Activated CD8-positive, alpha-beta memory T cell treated with anti-CD3 and anti-CD28 coated beads for 48 hours (primary cell): ENCODE measurements around the gene INPP5E.

Source experiments
- DNase-seq, 3 experiments: peaks; one replicate each; pipeline ENCODE4 v3.0.0-alpha.2; 2020; ENCODE audit warnings: low read depth in 2 of 3, low spot score in 2 of 3

Gene INPP5E

GRCh38 chr9:136405481-136405880 is 34.2 kb downstream of the INPP5E start:
- no peak for DNase-seq

DNA sequence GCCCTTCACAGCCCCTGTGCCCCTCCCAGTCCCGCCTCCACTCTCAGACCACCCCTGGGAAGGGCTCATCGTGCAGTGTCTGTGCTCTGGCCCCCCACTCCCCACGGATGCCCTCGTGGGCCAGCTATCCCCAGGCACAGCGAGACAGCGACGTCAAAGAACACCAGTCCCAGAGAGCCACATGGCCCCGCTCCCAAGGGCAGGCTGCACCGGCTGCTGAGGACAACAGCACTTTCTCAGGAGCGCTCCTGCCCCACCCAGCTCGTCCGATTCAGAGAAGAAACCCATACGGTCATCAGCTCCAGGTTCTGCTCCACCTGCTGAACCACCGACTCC is 34.9 kb downstream of the INPP5E start:
- no peak for DNase-seq

DNA sequence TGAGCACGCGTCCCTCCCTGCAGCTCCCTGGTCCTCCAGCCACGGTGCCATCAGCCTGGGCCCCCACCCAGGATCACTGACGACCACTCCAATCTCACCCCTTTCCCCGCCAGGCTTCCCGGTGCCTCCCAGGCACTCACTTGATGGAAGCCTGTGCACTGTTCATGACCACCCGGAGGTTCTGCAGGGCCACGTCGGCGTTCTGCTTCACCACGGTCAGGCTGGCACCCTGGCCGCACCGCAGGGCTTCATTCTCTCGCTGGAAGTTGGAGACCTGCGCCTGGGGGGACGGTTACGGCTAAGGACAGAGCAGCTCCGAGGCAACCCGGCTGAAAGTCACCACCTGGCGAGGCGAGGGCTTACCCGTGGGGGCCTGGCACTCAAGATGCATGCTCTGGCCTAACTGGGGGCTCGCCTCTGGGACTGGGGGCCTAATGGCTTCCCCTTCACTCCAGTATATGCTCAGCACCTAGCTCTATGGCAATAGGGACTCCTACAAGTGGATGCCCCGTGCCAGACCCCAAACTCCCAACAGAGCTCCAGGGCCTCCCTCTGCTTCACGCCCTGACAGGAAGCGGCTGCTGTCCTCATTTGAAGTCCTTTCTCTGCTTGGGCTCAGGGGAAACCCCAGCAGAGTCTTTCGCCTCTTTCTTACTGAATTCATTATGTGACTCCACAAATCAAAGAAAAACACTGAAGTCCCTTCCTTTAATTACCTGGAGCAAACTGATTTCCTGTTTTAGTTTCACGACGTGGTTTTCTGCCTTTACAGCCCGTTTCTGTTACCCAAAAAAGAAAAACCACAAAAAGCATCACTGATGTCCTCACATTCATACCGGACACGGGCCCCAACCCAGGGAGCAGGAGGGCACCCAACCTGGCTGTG is 35.5 kb downstream of the INPP5E start:
- peak in 1 of 3 experiments; percentile 12 for DNase-seq

DNA sequence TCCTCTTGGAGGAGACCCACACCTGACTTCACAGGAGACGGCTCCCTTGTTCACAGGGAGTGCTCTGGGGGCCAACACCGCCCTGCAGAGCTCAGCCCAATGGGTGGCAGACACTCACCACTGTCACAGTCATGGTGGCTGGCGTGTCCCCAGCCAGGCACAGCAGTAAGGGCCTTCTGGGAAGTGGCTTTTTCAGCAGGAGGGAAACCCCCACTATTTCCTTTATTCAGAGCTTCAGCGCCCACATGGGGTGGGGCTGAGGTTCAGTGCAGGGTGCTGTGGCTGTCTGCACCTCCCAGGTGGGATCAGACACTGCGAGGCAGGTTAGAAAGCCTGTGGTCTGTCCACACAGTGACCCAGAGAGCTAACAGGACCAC is 36.1 kb downstream of the INPP5E start:
- peak; percentile 38 to 62 (median 46) for DNase-seq

DNA sequence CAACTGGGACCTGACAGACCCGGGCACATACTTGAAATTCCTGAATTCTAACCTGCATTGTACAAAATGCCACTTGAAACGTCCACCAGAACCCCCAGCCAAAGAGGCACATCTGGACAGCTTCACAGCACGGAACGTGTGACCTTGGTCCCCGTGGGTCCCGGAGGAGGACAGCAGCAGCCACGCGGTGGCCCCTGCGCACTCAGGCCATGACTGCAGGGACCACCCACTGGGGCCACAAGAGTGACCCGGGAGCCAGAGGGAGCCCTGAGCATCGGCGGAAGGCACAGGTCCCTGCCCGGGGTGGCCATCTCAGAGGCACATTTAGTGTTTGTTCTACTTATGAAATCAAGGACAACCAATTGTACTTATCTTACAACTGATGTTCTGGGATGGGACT is 37.6 kb downstream of the INPP5E start:
- no peak for DNase-seq

DNA sequence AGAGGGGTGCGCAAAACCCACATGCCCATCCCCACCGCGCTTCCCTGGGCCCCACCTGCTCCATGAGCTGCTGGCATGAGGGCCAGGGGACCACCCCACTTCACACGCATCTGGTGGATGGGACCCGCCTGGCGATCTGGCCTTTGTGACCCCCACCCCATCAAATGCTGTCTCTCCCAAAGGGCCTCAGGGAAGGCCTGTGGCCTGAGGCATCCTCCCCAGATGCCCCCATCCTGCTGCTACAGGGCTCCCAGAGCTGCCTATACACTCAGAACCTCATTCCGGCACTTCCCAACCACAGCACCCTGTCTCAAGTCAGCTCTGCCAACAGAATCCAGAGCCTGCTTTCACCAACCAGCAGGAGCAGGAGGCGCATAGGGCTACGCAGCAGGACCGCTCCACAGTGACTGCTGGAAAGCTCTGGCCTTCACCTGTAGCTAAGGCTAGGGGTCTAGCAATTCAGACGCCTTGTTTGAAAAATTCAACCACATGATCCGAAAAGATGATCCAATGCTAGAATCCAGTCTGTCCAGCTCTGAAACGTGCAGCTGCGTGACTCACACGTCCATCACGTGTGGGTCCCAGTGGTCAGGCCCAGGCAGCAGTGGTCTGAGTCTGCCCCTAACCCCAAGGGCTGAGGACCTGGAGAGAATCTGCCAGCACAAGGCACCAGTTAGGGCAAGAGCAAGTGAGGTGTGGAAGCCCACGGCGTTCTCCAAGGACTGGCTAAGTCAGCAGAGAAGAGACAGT is 38.3 kb downstream of the INPP5E start:
- no peak for DNase-seq

- DNase-seq: peak; percentile 67 to 74 (median 74)
These were observed 39.4 kb downstream of the INPP5E start, which contains the start of gene SNAPC4 for GRCh38 chr9:136400038-136400834. Gene SNAPC4 (minus strand): TSS chr9:136400170. CDS start chr9:136398428, 1,742 bp downstream.

GRCh38 chr9:136399176-136400037 is 40.2 kb downstream of the INPP5E start:
- DNase-seq: no peak

DNA sequence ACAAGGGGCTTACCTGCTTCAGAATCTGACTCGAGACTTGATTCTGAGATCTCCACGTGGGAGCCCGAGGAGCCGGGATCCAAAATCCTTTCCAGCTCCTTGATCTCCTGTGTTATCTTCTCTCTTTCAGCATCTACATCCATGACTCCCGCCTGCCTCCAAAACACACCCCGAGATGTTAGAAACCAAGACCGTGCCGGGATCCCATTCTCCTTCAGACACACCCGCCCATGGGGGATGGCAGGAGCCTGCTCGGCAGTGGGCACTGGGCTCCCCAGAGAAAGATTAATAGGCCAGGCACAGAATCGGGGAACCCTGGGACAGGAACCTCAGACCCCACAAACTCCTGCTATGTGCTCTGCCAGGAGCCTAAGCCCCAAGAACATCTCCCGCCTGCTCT is 41.4 kb downstream of the INPP5E start:
- no peak for DNase-seq

GRCh38 chr9:136397643-136398042 is 42.0 kb downstream of the INPP5E start:
- no peak for DNase-seq

- DNase-seq: no peak
These were observed 43.5 kb downstream of the INPP5E start for GRCh38 chr9:136396219-136396515.

DNA sequence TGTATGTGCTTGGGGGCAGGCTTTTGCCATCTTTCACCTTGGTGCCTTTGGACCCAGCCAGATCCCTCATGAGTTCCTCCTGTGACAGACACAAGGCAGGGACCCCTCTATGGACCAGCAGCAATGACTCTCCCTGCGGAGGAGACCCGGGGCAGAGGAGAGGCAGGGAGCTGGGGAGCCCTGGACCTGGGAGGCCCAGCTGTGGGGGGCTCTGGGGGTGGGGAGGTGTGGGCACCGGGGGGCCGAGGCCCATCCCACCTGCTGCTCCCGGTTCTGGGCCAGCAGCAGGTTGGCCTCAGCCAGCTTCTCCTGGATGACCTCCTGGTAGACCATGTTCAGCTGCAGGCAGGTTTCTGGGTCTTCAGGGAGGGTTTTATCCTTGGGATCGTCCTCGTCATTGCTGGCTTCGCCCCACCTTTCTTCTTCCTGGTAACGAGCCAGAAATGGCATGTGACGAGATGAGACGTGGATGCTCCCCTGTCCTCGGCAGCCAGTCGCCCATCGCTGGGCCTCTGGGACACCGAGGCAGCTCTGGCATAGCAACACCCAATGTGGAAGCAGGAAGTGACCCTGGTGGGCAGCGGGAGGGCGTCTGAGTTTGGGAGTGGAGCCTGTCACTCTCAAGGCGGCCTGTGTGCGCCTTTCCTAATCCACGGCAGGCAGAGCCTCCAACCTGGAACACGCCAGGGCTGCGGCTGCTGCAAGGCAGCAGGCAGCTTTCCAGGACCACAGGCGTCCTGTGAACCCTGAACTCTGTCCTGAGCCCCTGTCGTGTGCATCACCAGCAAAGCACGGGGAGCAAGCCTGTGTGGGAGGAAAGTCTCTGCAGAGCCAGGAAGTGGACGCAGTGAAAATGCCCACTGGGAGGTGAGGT is 44.1 kb downstream of the INPP5E start:
- DNase-seq: no peak

- DNase-seq: no peak
These were observed 44.7 kb downstream of the INPP5E start for GRCh38 chr9:136395020-136395340.

- DNase-seq: no peak
These were observed 45.2 kb downstream of the INPP5E start for GRCh38 chr9:136394312-136395019.

GRCh38 chr9:136393531-136393930 is 46.1 kb downstream of the INPP5E start:
- DNase-seq: no peak

- DNase-seq: no peak
These were observed 46.9 kb downstream of the INPP5E start for GRCh38 chr9:136392538-136393449.

DNA sequence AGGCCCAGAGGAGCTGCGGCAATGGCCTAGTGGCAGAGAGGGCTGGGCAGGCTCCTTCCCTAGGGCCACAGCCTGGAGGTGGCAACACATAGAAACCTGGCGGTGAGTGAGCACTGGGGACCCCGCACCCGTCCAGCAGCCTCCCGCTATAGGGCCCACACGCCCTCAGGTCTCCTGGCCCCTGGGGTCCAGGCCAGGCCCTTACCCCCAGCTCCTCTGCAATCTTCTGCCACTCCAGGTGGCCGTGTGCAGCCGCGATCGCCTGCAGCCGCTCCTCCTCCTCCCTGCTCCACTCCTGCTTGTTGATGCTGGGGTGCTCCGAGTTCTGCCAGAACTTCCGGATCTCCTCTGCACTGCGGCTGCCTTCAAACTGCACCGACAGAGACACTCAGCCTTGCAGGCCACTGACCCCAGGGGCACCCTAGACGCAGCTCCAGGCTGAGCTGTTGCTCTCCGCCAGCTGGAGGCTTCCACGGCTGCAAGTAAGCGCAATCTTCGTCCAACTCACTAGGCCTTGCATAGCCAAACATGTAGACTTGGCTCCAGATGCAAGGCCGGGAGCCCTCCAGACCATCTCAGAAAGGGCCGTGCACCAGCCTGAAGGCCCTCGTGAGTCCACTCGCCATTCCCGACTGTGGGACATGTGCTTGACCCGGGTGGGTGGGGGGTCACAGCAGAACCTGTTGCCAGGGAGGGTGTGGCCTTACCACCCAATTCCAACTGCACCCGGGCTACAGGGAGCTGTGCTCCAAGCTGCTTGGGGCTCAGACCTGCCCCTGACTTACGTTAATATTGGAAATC is 47.7 kb downstream of the INPP5E start:
- DNase-seq: no peak

DNA sequence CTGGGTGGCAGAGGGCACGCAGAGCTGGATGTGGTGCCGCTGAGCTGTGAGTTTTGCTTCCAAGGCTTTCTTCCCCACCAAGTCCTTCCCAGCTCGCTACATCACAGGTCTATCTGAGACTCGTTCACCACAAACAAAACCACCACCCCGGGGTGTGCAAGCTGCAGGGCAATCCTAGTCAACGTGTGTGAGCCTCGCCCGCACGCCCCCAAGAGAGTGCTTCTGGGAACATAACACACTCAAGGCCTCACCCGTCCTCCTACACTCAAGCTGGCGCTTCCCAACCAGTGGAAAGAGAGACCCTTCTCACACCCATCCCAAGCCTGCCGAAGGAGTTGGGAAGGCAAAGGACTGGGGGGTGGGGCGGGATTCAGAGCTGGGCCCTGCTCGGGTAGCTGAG is 50.2 kb downstream of the INPP5E start:
- DNase-seq: no peak
